ENCODE results near the gene VAMP1.

- TF ChIP-seq EZH2 (IDR thresholded peaks at IDR 0.05; ENCODE audit: borderline replicate concordance, low read length) (no peak), CTCF (conservative IDR thresholded peaks at IDR 0.05 in 1 of 2, IDR thresholded peaks at IDR 0.05 in 1 of 2; ENCODE audit: extremely low read depth in 1 of 2, insufficient read depth in 1 of 2, low read depth in 1 of 2, low read length in 2 of 2) (no peak)
Observed at GRCh38 chr12:6437586-6437985, 32.9 kb downstream of the VAMP1 start.

Measured in mammary epithelial cell (primary cell).